ENCODE results near the gene SLC35F3. TPM values are rescaled to one million over a fixed set of nuclear protein-coding genes. Genes with fewer than 3 reads are reported as not detected.

Gene SLC35F3
- total RNA-seq, 1 experiment from 2014 or later: 19.1 TPM

GRCh38 chr1:234135501-234135900 is 231.0 kb downstream of the SLC35F3 start:
- DNase-seq (ENCODE audit: low read depth, low spot score): no peak
- Histone ChIP-seq H3K36me3 (ENCODE audit: control insufficient read depth, insufficient read depth, low read length) (no peaks in the 10 kb centered on the region), H3K27me3 (ENCODE audit: control insufficient read depth, insufficient read depth, low read length) (no peaks in the 10 kb centered on the region), H3K27ac (ENCODE audit: low read length) (no peak overlapping the region), H3K9me3 (ENCODE audit: control insufficient read depth, insufficient read depth, low read depth, low read length) (no peaks in the 10 kb centered on the region), H3K4me3 (ENCODE audit: low read depth in 2 of 2, low read length in 2 of 2) (no peak overlapping the region), H3K4me1 (ENCODE audit: control insufficient read depth, insufficient read depth, low read length) (no peaks in the 10 kb centered on the region)
- intact Hi-C loops (cut with micrococcal nuclease; ENCODE audit: unreplicated experiment) (no loop called here), in situ Hi-C loops (cut with HindIII; ENCODE audit: low pct_unique_long_range_greater_than_20kb, low sequenced_read_pairs) (no loop called here)
- ChIA-PET CTCF (no interaction called here), POLR2A (no interaction called here)
- no peak for TF ChIP-seq POLR2AphosphoS5 (IDR thresholded peaks at IDR 0.05; ENCODE audit: low read depth, low read length)
- no peak for TF ChIP-seq REST (IDR thresholded peaks at IDR 0.05; ENCODE audit: insufficient read depth in 1 of 2, low read depth in 2 of 2, low read length in 1 of 2)
- no peak for ATAC-seq
- BruUV-seq (replicated peaks): no TSS peak

- no peak overlapping the region for H3K27ac ChIP-seq (ENCODE audit: low read length)
- DNase-seq (ENCODE audit: low read depth, low spot score): no peak
- intact Hi-C loops (cut with micrococcal nuclease; ENCODE audit: unreplicated experiment): no loop called here
- no peaks in the 10 kb centered on the region for H3K27me3 ChIP-seq (ENCODE audit: control insufficient read depth, insufficient read depth, low read length)
- no peaks in the 10 kb centered on the region for H3K9me3 ChIP-seq (ENCODE audit: control insufficient read depth, insufficient read depth, low read depth, low read length)
- BruUV-seq (replicated peaks): no TSS peak
- H3K4me3 ChIP-seq (ENCODE audit: low read depth in 2 of 2, low read length in 2 of 2): no peak overlapping the region
- CTCF ChIA-PET: no interaction called here
- POLR2A ChIA-PET: no interaction called here
- ATAC-seq: no peak
- TF ChIP-seq TCF7L2 (IDR thresholded peaks at IDR 0.05; ENCODE audit: low read depth, low read length) (no peak), POLR2AphosphoS5 (IDR thresholded peaks at IDR 0.05; ENCODE audit: low read depth, low read length) (no peak), CTCF (IDR thresholded peaks at IDR 0.05) (no peak), REST (IDR thresholded peaks at IDR 0.05; ENCODE audit: insufficient read depth in 1 of 2, low read depth in 2 of 2, low read length in 1 of 2) (no peak), SIN3A (IDR thresholded peaks at IDR 0.05; ENCODE audit: borderline replicate concordance, insufficient read depth, low read depth, low read length) (no peak)
- no peaks in the 10 kb centered on the region for H3K36me3 ChIP-seq (ENCODE audit: control insufficient read depth, insufficient read depth, low read length)
- in situ Hi-C loops (cut with HindIII; ENCODE audit: low pct_unique_long_range_greater_than_20kb, low sequenced_read_pairs): no loop called here
- no peaks in the 10 kb centered on the region for H3K4me1 ChIP-seq (ENCODE audit: control insufficient read depth, insufficient read depth, low read length)
Measured at GRCh38 chr1:234136073-234136472, 231.6 kb downstream of the SLC35F3 start.
